GM10266 (cell line): ENCODE data around the gene PLIN3.
"Not testable (repeated sequence)": the region's sequence is repeated elsewhere in the genome, so short reads cannot be mapped to it uniquely, and the experiment has no call there.

Source experiments
- DNase-seq: peaks from one replicate; pipeline ENCODE4 v3.0.0; 2012; ENCODE audit errors: extremely low spot score
- CTCF ChIP-seq: IDR thresholded peaks from 2 replicates; pipeline ENCODE4 v1.5.1; 2012; ENCODE audit warnings: mild to moderate bottlenecking, low read depth; ENCODE audit not compliant: control insufficient read depth, insufficient read depth; ENCODE audit errors: missing control alignments

Gene PLIN3

GRCh38 chr19:4843647-4843965 lies 23.9 kb downstream of the PLIN3 start:
- DNase-seq = no peak
- no peak for TF ChIP-seq CTCF

DNA sequence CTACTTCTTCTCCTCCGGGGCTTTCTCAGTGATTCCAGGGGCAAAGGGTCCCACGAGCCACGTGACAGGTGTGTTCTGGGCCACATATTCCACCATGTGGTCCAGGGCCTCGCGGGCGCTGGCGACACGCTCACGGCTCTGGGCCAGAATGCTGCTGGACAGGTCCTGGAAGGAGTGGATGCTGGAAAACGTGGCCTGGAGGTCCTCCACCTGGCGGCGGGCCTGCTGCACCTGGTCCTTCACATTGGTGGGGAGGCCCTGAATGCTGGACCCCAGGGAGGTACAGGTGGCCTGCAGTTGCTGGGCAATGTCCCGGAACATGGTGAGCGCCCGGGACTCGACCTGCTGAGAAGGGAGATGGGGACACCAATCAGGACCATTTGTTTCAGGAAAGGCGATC lies 28.3 kb downstream of the PLIN3 start:
- no peak for DNase-seq
- no peak for TF ChIP-seq CTCF

GRCh38 chr19:4832776-4833175 lies 34.7 kb downstream of the PLIN3 start:
- no peak for DNase-seq
- no peak for TF ChIP-seq CTCF

GRCh38 chr19:4831979-4832340 lies 35.5 kb downstream of the PLIN3 start:
- DNase-seq = not testable (repeated sequence)

DNA sequence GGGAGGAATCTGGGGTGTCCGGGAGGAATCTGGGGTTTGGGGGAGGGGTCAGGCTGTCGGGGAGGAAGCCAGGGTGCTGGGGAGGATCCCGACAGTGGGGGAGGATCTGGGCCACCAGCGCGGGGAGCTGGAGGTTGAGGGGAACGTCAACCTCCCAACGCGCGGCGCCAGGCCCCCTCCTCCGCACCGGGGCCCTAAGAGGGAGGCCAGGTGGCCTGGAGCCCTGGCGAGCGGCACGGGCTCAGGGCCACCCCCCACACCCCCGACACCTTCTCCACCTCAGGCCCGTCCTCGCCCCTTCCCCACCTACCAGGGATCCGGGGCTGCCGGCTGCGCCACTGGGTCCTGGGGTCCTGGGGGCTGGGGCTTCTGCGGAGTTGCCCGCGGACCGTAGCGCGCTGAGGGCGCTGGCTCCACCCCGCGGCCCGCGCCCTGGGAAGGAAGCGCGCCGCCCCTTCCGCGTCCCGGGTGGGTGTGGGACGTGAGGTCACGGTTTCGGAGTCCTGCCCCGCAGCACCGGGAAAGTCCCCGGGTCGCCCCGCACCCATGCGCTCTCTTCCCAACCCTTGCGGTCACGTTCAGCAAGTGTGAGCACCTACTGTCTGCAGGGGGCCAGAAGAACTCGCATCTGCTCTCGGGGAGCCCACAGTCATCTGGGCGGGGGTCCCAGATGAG lies 36.0 kb downstream of the PLIN3 start, which contains the start of gene TICAM1:
Gene TICAM1, minus strand, starts transcription at position 409 of the 675 bp plus-strand sequence. CDS start 13,335 bp downstream, outside the sequence.
- DNase-seq = peak; percentile 82

DNA sequence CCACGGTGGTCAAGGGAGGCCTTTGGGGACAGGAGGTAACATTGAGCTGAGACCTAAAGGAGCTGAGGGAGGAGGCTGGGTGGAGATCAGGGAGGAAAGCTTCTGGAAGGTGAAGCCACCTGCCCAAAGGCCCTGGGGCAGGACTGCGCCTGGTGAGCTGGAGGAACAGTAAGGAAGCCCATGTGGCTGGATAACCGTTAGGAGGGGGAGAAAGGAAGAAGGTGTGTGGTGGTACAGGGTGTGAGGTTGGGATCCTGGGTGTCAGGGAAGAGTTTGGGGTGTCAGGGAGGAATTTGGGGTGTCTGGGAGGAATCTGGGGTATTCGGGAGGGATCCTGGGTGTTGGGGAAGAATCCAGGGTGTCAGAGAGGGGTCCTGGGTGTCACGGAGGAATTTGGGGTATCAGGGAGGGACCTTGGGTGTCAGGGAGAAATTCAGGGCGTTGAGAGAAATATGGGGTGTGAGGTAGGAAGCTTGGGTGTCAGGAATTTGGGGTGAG lies 36.6 kb downstream of the PLIN3 start:
- no peak for TF ChIP-seq CTCF
- DNase-seq = no peak

More for the DNA sequence above, 36.0 kb downstream of the PLIN3 start, which contains the start of gene TICAM1:
- no peak for TF ChIP-seq CTCF

- DNase-seq = no peak
- TF ChIP-seq CTCF = no peak
These were observed 37.1 kb downstream of the PLIN3 start for GRCh38 chr19:4830332-4830731.

- no peak for DNase-seq
- peak; percentile 30 for TF ChIP-seq CTCF
These were observed 38.3 kb downstream of the PLIN3 start for GRCh38 chr19:4829001-4829712.
